Breast epithelium (tissue), 4 donors: Measurements from ENCODE around the gene VENTX. TPM values are rescaled to one million over a fixed set of nuclear protein-coding genes. Genes with fewer than 3 reads are reported as not detected.

Experiments used
- DNase-seq, 2 donors: peaks; one replicate each; pipeline ENCODE4 v3.0.0-alpha.2; 2019; ENCODE audit warnings: low spot score in 2 of 2
- H3K27ac ChIP-seq, 2 donors: fragments of 200-600 bp; sonication (generic) in 1 of 2; one replicate each; pipeline ENCODE4 v1.5.1; 2016 to 2019; ENCODE audit warnings: mild to moderate bottlenecking in 1 of 2
- H3K27me3 ChIP-seq, 2 donors: fragments of 200-600 bp; sonication (generic) in 1 of 2; one replicate each; pipeline versions ENCODE4 v1.5.1 to v1.6.0; 2017 to 2019; ENCODE audit warnings: control low read depth in 1 of 2, mild to moderate bottlenecking in 1 of 2
- H3K36me3 ChIP-seq: fragments of 200-600 bp; one replicate; pipeline ENCODE4 v1.5.1; 2019
- H3K4me1 ChIP-seq, 2 donors: fragments of 200-600 bp; sonication (generic); one replicate each; pipeline ENCODE4 v1.5.1; 2016 to 2019; ENCODE audit warnings: control low read depth in 1 of 2
- H3K4me3 ChIP-seq, 3 donors: fragments of 200-600 bp; sonication (generic); 1 replicate in 2 of 3; 2 replicates in 1 of 3; pipeline ENCODE4 v1.5.1; 2016 to 2019; ENCODE audit warnings: mild to moderate bottlenecking in 3 of 3, moderate library complexity in 2 of 3
- H3K9me3 ChIP-seq, 2 donors: fragments of 200-600 bp; sonication (generic) in 1 of 2; one replicate each; pipeline ENCODE4 v1.5.1; 2016 to 2019; ENCODE audit warnings: control low read depth in 1 of 2
- POLR2A ChIP-seq: fragments of 450-650 bp; IDR thresholded peaks from one replicate; pipeline ENCODE4 v1.6.1; 2016; ENCODE audit warnings: antibody characterized with exemption, mild to moderate bottlenecking, moderate library complexity
- POLR2AphosphoS5 ChIP-seq, 3 donors: sonication (generic); formaldehyde crosslinking; IDR thresholded peaks; one replicate each; pipeline ENCODE4 v1.6.1; 2017; ENCODE audit warnings: antibody characterized with exemption in 3 of 3
- intact Hi-C: fragments of 100-400 bp; cut with DNase I; formaldehyde crosslinking; loops from one replicate; pipeline ENCODE4 v1.15.1; 2023; ENCODE audit warnings: low total_unique reads
- total RNA-seq, 3 donors: library from RNA; depleted of rRNA; stranded (reverse); fragments of >200 nt; gene quantifications; one replicate each; pipeline ENCODE4 v1.1.0, GENCODE V29; 2016
- TF ChIP-seq, protein P1 (sequence below), 3 donors: fragments of 450-650 bp; IDR thresholded peaks; one replicate each; pipeline ENCODE4 v1.5.1; 2016 to 2017; ENCODE audit warnings: antibody characterized with exemption in 3 of 3, mild to moderate bottlenecking in 3 of 3, moderate library complexity in 3 of 3

Gene VENTX
- total RNA-seq, 3 donors from 2014 or later, result 0.33 to 4.6 (median 0.73) TPM

DNA sequence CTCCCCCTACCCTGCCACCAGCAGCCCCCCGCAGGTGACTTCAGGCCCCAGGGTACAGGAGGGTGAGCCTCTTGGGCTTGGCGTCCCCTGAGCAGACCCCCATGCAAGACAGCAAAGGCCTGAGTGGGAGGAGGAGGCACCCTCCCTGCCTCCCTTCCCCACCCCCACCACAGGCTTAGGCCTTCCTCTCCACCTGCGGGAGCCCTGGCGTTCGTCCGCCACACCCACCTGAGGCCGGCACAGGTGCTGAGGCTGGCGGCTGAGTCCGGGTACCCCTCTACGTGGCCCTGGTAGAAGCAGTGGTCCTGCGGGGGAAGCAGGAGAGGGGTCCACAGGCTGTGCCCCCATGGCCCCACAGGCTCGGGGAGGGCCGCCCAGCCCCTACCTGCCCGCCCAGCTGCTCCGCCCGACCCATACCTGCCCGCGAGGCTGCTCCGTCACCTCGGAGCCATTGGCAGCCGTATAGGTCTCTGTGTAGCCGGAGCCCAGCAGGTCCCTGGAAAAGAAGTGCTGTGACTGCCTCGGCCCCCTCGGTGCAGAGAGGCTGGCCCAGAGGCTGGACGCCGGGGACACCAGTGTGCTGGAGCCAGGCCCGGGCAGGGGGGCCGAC lies 36.0 kb downstream of the VENTX start:
- H3K27me3 ChIP-seq, result peaks cover 0 to 23% of the 10 kb centered on the region in 2 donors
- H3K36me3 ChIP-seq, result no peaks in the 10 kb centered on the region
- H3K27ac ChIP-seq, result no peak overlapping the region
- intact Hi-C loops, result no loop called here
- no peaks in the 10 kb centered on the region for H3K9me3 ChIP-seq
- H3K4me3 ChIP-seq, result no peak overlapping the region
- no peak for DNase-seq
- peaks cover 0 to 9% of the 10 kb centered on the region in 2 donors for H3K4me1 ChIP-seq
- TF ChIP-seq POLR2AphosphoS5 (IDR thresholded peaks at IDR 0.05) (no peak), POLR2A (no peak)
- TF ChIP-seq, protein P1, sequence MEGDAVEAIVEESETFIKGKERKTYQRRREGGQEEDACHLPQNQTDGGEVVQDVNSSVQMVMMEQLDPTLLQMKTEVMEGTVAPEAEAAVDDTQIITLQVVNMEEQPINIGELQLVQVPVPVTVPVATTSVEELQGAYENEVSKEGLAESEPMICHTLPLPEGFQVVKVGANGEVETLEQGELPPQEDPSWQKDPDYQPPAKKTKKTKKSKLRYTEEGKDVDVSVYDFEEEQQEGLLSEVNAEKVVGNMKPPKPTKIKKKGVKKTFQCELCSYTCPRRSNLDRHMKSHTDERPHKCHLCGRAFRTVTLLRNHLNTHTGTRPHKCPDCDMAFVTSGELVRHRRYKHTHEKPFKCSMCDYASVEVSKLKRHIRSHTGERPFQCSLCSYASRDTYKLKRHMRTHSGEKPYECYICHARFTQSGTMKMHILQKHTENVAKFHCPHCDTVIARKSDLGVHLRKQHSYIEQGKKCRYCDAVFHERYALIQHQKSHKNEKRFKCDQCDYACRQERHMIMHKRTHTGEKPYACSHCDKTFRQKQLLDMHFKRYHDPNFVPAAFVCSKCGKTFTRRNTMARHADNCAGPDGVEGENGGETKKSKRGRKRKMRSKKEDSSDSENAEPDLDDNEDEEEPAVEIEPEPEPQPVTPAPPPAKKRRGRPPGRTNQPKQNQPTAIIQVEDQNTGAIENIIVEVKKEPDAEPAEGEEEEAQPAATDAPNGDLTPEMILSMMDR (IDR thresholded peaks at IDR 0.05), result no peak

DNA sequence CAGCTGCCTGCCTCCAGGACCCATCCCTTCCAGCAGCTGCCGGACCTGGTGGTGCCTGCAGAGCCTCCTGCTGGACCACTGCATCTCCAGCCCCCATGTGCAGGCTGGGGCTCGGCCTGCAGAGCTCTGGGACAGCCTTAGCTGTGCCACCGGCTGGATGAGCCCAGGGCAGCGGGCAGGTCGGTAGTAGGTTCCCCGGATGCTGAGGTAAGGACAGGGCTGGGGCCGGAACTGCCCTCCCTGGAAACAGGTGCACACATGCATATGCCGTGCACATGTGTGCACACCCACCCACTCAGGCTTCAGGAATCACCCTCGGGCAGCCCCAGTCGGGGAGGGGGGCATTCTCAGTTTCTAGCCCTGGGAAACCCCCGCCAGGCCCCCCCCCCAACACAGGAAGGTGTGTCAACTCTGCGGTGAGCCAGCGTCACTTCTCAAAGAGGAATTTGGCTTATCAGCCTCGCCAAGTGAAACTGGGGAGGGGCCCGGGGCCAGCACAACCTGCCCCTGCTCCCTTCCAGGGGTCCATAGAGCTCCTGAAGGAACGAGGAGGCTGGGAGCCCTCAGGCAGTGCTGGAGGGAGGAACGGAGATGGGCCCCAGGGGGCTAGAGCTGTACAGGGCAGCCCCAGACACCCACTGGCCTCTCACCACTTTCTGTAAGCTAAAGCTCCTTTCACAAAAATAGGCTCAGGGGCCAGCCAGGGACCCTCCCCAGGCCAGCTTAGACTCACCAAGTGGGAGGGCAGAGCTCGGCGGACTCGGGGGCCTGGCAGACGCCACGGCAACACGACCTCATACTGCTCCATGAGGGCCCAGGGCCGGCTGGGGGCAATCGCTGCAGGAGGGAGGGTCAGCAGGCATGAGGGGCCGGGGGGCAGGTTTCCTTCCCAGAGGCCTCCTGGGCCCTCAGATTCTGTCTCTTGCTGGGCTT lies 37.4 kb downstream of the VENTX start:
- Histone ChIP-seq H3K9me3 (no peaks in the 10 kb centered on the region), H3K4me3 (peak overlapping the region in 1 of 3 donors; percentile 54), H3K36me3 (no peaks in the 10 kb centered on the region), H3K4me1 (peaks cover 0 to 9% of the 10 kb centered on the region in 2 donors), H3K27ac (no peak overlapping the region), H3K27me3 (peaks cover 0 to 23% of the 10 kb centered on the region in 2 donors)
- TF ChIP-seq POLR2AphosphoS5 (IDR thresholded peaks at IDR 0.05), result no peak
- TF ChIP-seq, protein P1 (IDR thresholded peaks at IDR 0.05), result no peak
- no peak for TF ChIP-seq POLR2A
- no peak for DNase-seq
- intact Hi-C loops, result no loop called here

DNA sequence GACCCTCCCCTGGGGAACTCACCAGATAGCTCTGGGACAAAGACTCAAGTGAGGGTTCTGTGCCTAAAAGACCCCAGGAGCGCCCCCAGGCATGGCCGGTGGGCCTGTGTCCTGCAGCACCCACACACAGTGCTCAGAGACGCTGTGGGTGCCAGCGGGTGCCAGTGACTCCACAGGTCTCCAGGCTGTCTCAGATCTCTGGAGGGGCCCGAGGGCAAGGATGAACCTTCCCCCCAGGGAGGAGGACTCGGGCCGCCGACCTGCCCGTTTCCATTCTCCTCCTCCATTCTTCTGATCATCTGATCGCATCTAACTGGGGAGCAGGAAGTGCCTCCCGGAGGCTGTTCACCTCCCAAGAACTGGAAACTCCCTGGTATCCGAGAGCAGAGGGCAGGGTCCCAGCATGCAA lies 38.0 kb downstream of the VENTX start:
- DNase-seq, result no peak
- no peaks in the 10 kb centered on the region for H3K9me3 ChIP-seq
- TF ChIP-seq POLR2AphosphoS5 (IDR thresholded peaks at IDR 0.05) (no peak), POLR2A (no peak)
- TF ChIP-seq, protein P1 (IDR thresholded peaks at IDR 0.05), result no peak
- intact Hi-C loops, result no loop called here
- peaks cover 0 to 23% of the 10 kb centered on the region in 2 donors for H3K27me3 ChIP-seq
- H3K4me3 ChIP-seq, result peak overlapping the region; percentile 7 to 54 (median 26)
- H3K36me3 ChIP-seq, result no peaks in the 10 kb centered on the region
- peaks cover 0 to 9% of the 10 kb centered on the region in 2 donors for H3K4me1 ChIP-seq
- no peak overlapping the region for H3K27ac ChIP-seq

DNA sequence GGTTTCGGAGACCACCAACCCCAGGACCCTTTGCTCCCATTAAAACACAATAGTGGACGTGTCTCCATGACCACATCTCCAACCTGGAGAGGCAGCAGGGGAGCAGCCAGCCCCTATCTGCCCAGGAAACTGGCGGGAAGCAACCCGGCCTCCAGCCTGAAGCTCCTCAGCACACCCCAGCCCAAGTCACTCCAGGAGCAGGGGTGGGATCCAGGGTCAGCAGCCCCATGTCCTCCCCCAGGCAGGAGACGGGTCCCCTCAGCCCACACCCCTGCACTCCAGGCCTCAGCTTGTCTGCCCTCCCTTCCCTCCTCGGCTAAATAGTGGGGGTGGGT lies 38.4 kb downstream of the VENTX start:
- no peak for DNase-seq

More for the DNA sequence above, 38.4 kb downstream of the VENTX start:
- TF ChIP-seq, protein P1 (IDR thresholded peaks at IDR 0.05), result no peak
- no peak for TF ChIP-seq POLR2AphosphoS5 (IDR thresholded peaks at IDR 0.05)
- TF ChIP-seq POLR2A, result no peak
- no peak overlapping the region for H3K27ac ChIP-seq
- H3K4me1 ChIP-seq, result peaks cover 0 to 9% of the 10 kb centered on the region in 2 donors
- H3K9me3 ChIP-seq, result no peaks in the 10 kb centered on the region
- peaks cover 0 to 23% of the 10 kb centered on the region in 2 donors for H3K27me3 ChIP-seq
- intact Hi-C loops, result no loop called here
- H3K4me3 ChIP-seq, result peak overlapping the region; percentile 7 to 54 (median 26)
- no peaks in the 10 kb centered on the region for H3K36me3 ChIP-seq
